ENCODE measurements around the gene PAXX.

PAXX gene

GRCh38 chr9:136978865-136979544 is 13.2 kb upstream of the PAXX start:
- H3K27ac ChIP-seq (ENCODE audit: low read length) = no peak overlapping the region
- H3K9ac ChIP-seq (ENCODE audit: low read length in 2 of 2) = no peak overlapping the region
- peaks cover 19% of the 10 kb centered on the region for H3K4me1 ChIP-seq (ENCODE audit: control insufficient read depth, insufficient read depth, low read length)
- no peak overlapping the region for H3K4me3 ChIP-seq (ENCODE audit: low read length in 2 of 2)
- peaks cover 12 to 13% of the 10 kb centered on the region in 2 donors for H3K27me3 ChIP-seq (ENCODE audit: control insufficient read depth in 1 of 2, insufficient read depth in 2 of 2, low read length in 2 of 2)
- no peaks in the 10 kb centered on the region for H3K9me3 ChIP-seq (ENCODE audit: control insufficient read depth in 2 of 2, low read length in 2 of 2)
- H3K36me3 ChIP-seq (ENCODE audit: control insufficient read depth in 2 of 2, insufficient read depth in 2 of 2, low read length in 2 of 2) = no peaks in the 10 kb centered on the region

DNA sequence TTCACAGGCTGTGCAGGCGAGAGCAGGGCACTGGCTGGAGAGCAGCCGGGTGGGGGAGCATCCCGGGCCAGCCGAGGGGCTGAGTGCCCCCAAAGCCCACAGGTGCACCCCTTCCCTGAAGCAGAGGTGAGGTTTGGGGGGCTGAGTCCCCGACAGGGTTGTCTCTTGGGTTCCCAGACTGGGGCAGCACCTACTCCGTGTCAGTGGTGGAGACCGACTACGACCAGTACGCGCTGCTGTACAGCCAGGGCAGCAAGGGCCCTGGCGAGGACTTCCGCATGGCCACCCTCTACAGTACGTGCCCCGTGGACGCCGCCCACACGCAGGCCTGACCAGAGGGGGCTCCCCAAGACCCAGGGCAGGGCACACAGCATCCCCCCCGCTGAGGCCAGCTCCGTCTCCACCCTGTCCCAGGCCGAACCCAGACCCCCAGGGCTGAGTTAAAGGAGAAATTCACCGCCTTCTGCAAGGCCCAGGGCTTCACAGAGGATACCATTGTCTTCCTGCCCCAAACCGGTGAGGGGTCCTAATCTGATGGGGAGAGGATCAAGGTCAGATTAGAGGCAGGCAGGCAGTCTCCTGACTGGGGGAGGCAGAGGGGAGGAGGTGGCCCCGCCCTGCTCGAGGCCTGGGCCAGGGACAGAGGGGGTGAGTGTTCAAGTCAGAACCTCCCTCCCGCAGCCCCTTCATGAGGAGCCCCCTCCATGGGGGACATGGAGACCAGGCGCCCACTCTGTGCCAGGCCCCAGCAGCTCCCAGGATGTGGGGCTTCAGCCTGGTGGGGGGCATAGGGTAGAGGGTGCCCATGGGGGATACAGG is 12.2 kb upstream of the PAXX start:
- H3K27ac ChIP-seq (ENCODE audit: low read length) = no peak overlapping the region
- no peak overlapping the region for H3K4me3 ChIP-seq (ENCODE audit: low read length in 2 of 2)
- no peak overlapping the region for H3K9ac ChIP-seq (ENCODE audit: low read length in 2 of 2)
- H3K36me3 ChIP-seq (ENCODE audit: control insufficient read depth in 2 of 2, insufficient read depth in 2 of 2, low read length in 2 of 2) = no peaks in the 10 kb centered on the region
- peaks cover 18% of the 10 kb centered on the region for H3K4me1 ChIP-seq (ENCODE audit: control insufficient read depth, insufficient read depth, low read length)
- H3K9me3 ChIP-seq (ENCODE audit: control insufficient read depth in 2 of 2, low read length in 2 of 2) = no peaks in the 10 kb centered on the region
- peaks cover 17 to 19% of the 10 kb centered on the region in 2 donors for H3K27me3 ChIP-seq (ENCODE audit: control insufficient read depth in 1 of 2, insufficient read depth in 2 of 2, low read length in 2 of 2)

GRCh38 chr9:136980669-136981478 is 11.3 kb upstream of the PAXX start:
- no peaks in the 10 kb centered on the region for H3K9me3 ChIP-seq (ENCODE audit: control insufficient read depth in 2 of 2, low read length in 2 of 2)
- H3K4me3 ChIP-seq (ENCODE audit: low read length in 2 of 2) = no peak overlapping the region
- no peaks in the 10 kb centered on the region for H3K36me3 ChIP-seq (ENCODE audit: control insufficient read depth in 2 of 2, insufficient read depth in 2 of 2, low read length in 2 of 2)
- peaks cover 14% of the 10 kb centered on the region for H3K4me1 ChIP-seq (ENCODE audit: control insufficient read depth, insufficient read depth, low read length)
- H3K9ac ChIP-seq (ENCODE audit: low read length in 2 of 2) = no peak overlapping the region
- H3K27me3 ChIP-seq (ENCODE audit: control insufficient read depth in 1 of 2, insufficient read depth in 2 of 2, low read length in 2 of 2) = peaks cover 19 to 28% of the 10 kb centered on the region in 2 donors
- H3K27ac ChIP-seq (ENCODE audit: low read length) = no peak overlapping the region

GRCh38 chr9:136981588-136982231 is 10.5 kb upstream of the PAXX start:
- H3K9me3 ChIP-seq (ENCODE audit: control insufficient read depth in 2 of 2, low read length in 2 of 2) = no peaks in the 10 kb centered on the region
- no peaks in the 10 kb centered on the region for H3K36me3 ChIP-seq (ENCODE audit: control insufficient read depth in 2 of 2, insufficient read depth in 2 of 2, low read length in 2 of 2)
- no peak overlapping the region for H3K4me3 ChIP-seq (ENCODE audit: low read length in 2 of 2)
- H3K27me3 ChIP-seq (ENCODE audit: control insufficient read depth in 1 of 2, insufficient read depth in 2 of 2, low read length in 2 of 2) = peaks cover 22 to 32% of the 10 kb centered on the region in 2 donors
- H3K9ac ChIP-seq (ENCODE audit: low read length in 2 of 2) = no peak overlapping the region
- no peak overlapping the region for H3K27ac ChIP-seq (ENCODE audit: low read length)
- peaks cover 14% of the 10 kb centered on the region for H3K4me1 ChIP-seq (ENCODE audit: control insufficient read depth, insufficient read depth, low read length)

GRCh38 chr9:136982232-136983051 is 9.8 kb upstream of the PAXX start, which contains the start of gene LCNL1:
TSS of gene LCNL1 (plus strand) at chr9:136982993. CDS start at chr9:136983587, 594 bp downstream.
- peaks cover 21 to 32% of the 10 kb centered on the region in 2 donors for H3K27me3 ChIP-seq (ENCODE audit: control insufficient read depth in 1 of 2, insufficient read depth in 2 of 2, low read length in 2 of 2)
- H3K27ac ChIP-seq (ENCODE audit: low read length) = no peak within 1 kb of the TSS
- no peaks in the 10 kb centered on the region for H3K36me3 ChIP-seq (ENCODE audit: control insufficient read depth in 2 of 2, insufficient read depth in 2 of 2, low read length in 2 of 2)
- H3K4me3 ChIP-seq (ENCODE audit: low read length in 2 of 2) = no peak within 1 kb of the TSS
- peaks cover 8% of the 10 kb centered on the region for H3K4me1 ChIP-seq (ENCODE audit: control insufficient read depth, insufficient read depth, low read length)
- no peak within 1 kb of the TSS for H3K9ac ChIP-seq (ENCODE audit: low read length in 2 of 2)
- no peaks in the 10 kb centered on the region for H3K9me3 ChIP-seq (ENCODE audit: control insufficient read depth in 2 of 2, low read length in 2 of 2)

- H3K4me1 ChIP-seq (ENCODE audit: control insufficient read depth, insufficient read depth, low read length) = peaks cover under 1% of the 10 kb centered on the region
- H3K4me3 ChIP-seq (ENCODE audit: low read length in 2 of 2) = no peak overlapping the region
- H3K27ac ChIP-seq (ENCODE audit: low read length) = no peak overlapping the region
- H3K27me3 ChIP-seq (ENCODE audit: control insufficient read depth in 1 of 2, insufficient read depth in 2 of 2, low read length in 2 of 2) = peaks cover 21 to 25% of the 10 kb centered on the region in 2 donors
- H3K9me3 ChIP-seq (ENCODE audit: control insufficient read depth in 2 of 2, low read length in 2 of 2) = no peaks in the 10 kb centered on the region
- no peaks in the 10 kb centered on the region for H3K36me3 ChIP-seq (ENCODE audit: control insufficient read depth in 2 of 2, insufficient read depth in 2 of 2, low read length in 2 of 2)
- no peak overlapping the region for H3K9ac ChIP-seq (ENCODE audit: low read length in 2 of 2)
Measured at GRCh38 chr9:136983167-136983566, 9.1 kb upstream of the PAXX start.

- Histone ChIP-seq H3K36me3 (ENCODE audit: control insufficient read depth in 2 of 2, insufficient read depth in 2 of 2, low read length in 2 of 2) (no peaks in the 10 kb centered on the region), H3K4me3 (ENCODE audit: low read length in 2 of 2) (no peak overlapping the region), H3K9me3 (ENCODE audit: control insufficient read depth in 2 of 2, low read length in 2 of 2) (no peaks in the 10 kb centered on the region), H3K9ac (ENCODE audit: low read length in 2 of 2) (no peak overlapping the region), H3K27ac (ENCODE audit: low read length) (no peak overlapping the region), H3K4me1 (ENCODE audit: control insufficient read depth, insufficient read depth, low read length) (no peaks in the 10 kb centered on the region), H3K27me3 (ENCODE audit: control insufficient read depth in 1 of 2, insufficient read depth in 2 of 2, low read length in 2 of 2) (peaks cover 21 to 25% of the 10 kb centered on the region in 2 donors)
Measured at GRCh38 chr9:136983656-136984314, 8.4 kb upstream of the PAXX start.

GRCh38 chr9:136984464-136985026 is 7.7 kb upstream of the PAXX start:
- H3K36me3 ChIP-seq (ENCODE audit: control insufficient read depth in 2 of 2, insufficient read depth in 2 of 2, low read length in 2 of 2) = no peaks in the 10 kb centered on the region
- H3K27me3 ChIP-seq (ENCODE audit: control insufficient read depth in 1 of 2, insufficient read depth in 2 of 2, low read length in 2 of 2) = peaks cover 21 to 25% of the 10 kb centered on the region in 2 donors
- H3K4me1 ChIP-seq (ENCODE audit: control insufficient read depth, insufficient read depth, low read length) = no peaks in the 10 kb centered on the region
- H3K9me3 ChIP-seq (ENCODE audit: control insufficient read depth in 2 of 2, low read length in 2 of 2) = no peaks in the 10 kb centered on the region
- H3K9ac ChIP-seq (ENCODE audit: low read length in 2 of 2) = no peak overlapping the region
- H3K27ac ChIP-seq (ENCODE audit: low read length) = no peak overlapping the region
- H3K4me3 ChIP-seq (ENCODE audit: low read length in 2 of 2) = no peak overlapping the region

- Histone ChIP-seq H3K36me3 (ENCODE audit: control insufficient read depth in 2 of 2, insufficient read depth in 2 of 2, low read length in 2 of 2) (no peaks in the 10 kb centered on the region), H3K4me1 (ENCODE audit: control insufficient read depth, insufficient read depth, low read length) (no peaks in the 10 kb centered on the region), H3K9ac (ENCODE audit: low read length in 2 of 2) (no peak overlapping the region), H3K27me3 (ENCODE audit: control insufficient read depth in 1 of 2, insufficient read depth in 2 of 2, low read length in 2 of 2) (peaks cover 21 to 25% of the 10 kb centered on the region in 2 donors), H3K9me3 (ENCODE audit: control insufficient read depth in 2 of 2, low read length in 2 of 2) (no peaks in the 10 kb centered on the region), H3K4me3 (ENCODE audit: low read length in 2 of 2) (no peak overlapping the region), H3K27ac (ENCODE audit: low read length) (no peak overlapping the region)
Measured at GRCh38 chr9:136985027-136985602, 7.1 kb upstream of the PAXX start.

All from stomach smooth muscle (tissue), 2 donors.